Chondrocyte (in vitro differentiated cells): ENCODE results near the gene CABP4. TPM values are rescaled to one million over a fixed set of nuclear protein-coding genes. Genes with fewer than 3 reads are reported as not detected.
A peak's percentile ranks its signal among the peaks of the same experiment; 100 is the strongest.

ENCODE experiments used
- DNase-seq: peaks from one replicate; pipeline ENCODE4 v3.0.0; 2021; ENCODE audit warnings: mixed read lengths, low spot score
- H3K27ac Mint-ChIP-seq: one replicate; pipeline ENCODE4 v1.8.0; 2021; ENCODE audit warnings: mild to moderate bottlenecking, moderate library complexity, mixed read lengths; ENCODE audit not compliant: unreplicated experiment
- H3K27me3 Mint-ChIP-seq: 2 replicates; pipeline ENCODE4 v1.8.0; 2021; ENCODE audit warnings: low read depth, mixed read lengths
- H3K36me3 Mint-ChIP-seq: 2 replicates; pipeline ENCODE4 v1.8.0; 2021; ENCODE audit warnings: low read depth, mixed read lengths
- H3K4me1 Mint-ChIP-seq: 2 replicates; pipeline ENCODE4 v1.8.0; 2021; ENCODE audit warnings: low read depth, mild to moderate bottlenecking, mixed read lengths
- H3K4me3 Mint-ChIP-seq: one replicate; pipeline ENCODE4 v1.8.0; 2021; ENCODE audit warnings: mild to moderate bottlenecking, moderate library complexity, mixed read lengths; ENCODE audit not compliant: unreplicated experiment
- H3K9me3 Mint-ChIP-seq: 2 replicates; pipeline ENCODE4 v1.8.0; 2021; ENCODE audit warnings: low read depth, mixed read lengths
- CTCF ChIP-seq: fragments of 200-600 bp; sonication (generic); IDR thresholded peaks from 2 replicates; pipeline ENCODE4 v1.5.0; 2021; ENCODE audit warnings: antibody characterized with exemption, mild to moderate bottlenecking, moderate library complexity
- total RNA-seq: library from RNA; stranded (reverse); gene quantifications from 3 replicates; pipeline ENCODE4 v1.2.1, GENCODE V29; 2021

Gene CABP4
- total RNA-seq, 1 donor from 2014 or later = not detected

GRCh38 chr11:67492801-67493547, 37.8 kb downstream of the CABP4 start:
- H3K27ac Mint-ChIP-seq = no peak overlapping the region
- H3K4me3 Mint-ChIP-seq = no peak overlapping the region
- no peaks in the 10 kb centered on the region for H3K9me3 Mint-ChIP-seq
- no peak for DNase-seq
- TF ChIP-seq CTCF = peak; percentile 10
- H3K36me3 Mint-ChIP-seq = peaks cover 7% of the 10 kb centered on the region
- H3K4me1 Mint-ChIP-seq = no peaks in the 10 kb centered on the region
- no peaks in the 10 kb centered on the region for H3K27me3 Mint-ChIP-seq

- no peak for DNase-seq
- Mint-ChIP-seq H3K27me3 (no peaks in the 10 kb centered on the region), H3K27ac (no peak overlapping the region), H3K4me3 (no peak overlapping the region), H3K4me1 (no peaks in the 10 kb centered on the region), H3K36me3 (peaks cover 6% of the 10 kb centered on the region), H3K9me3 (no peaks in the 10 kb centered on the region)
- TF ChIP-seq CTCF = no peak
These were observed 38.6 kb downstream of the CABP4 start for GRCh38 chr11:67493548-67494370.

GRCh38 chr11:67494371-67495233, 39.4 kb downstream of the CABP4 start:
- Mint-ChIP-seq H3K4me1 (no peaks in the 10 kb centered on the region), H3K4me3 (no peak overlapping the region), H3K36me3 (peaks cover 5% of the 10 kb centered on the region), H3K27ac (no peak overlapping the region), H3K9me3 (no peaks in the 10 kb centered on the region), H3K27me3 (no peaks in the 10 kb centered on the region)
- DNase-seq = no peak
- no peak for TF ChIP-seq CTCF

- H3K36me3 Mint-ChIP-seq = peaks cover 2% of the 10 kb centered on the region
- H3K4me1 Mint-ChIP-seq = no peaks in the 10 kb centered on the region
- DNase-seq = no peak
- no peak overlapping the region for H3K4me3 Mint-ChIP-seq
- H3K27me3 Mint-ChIP-seq = no peaks in the 10 kb centered on the region
- no peak for TF ChIP-seq CTCF
- H3K27ac Mint-ChIP-seq = no peak overlapping the region
- no peaks in the 10 kb centered on the region for H3K9me3 Mint-ChIP-seq
These were observed 40.3 kb downstream of the CABP4 start for GRCh38 chr11:67495234-67496005.
